HEK293 (cell line): ENCODE data around the gene MUC21.

ENCODE experiments used
- CTCF ChIP-seq: fragments of 450-650 bp; formaldehyde crosslinking; IDR thresholded peaks from 2 replicates; pipeline ENCODE4 v1.5.1; 2016; ENCODE audit warnings: missing biosample characterization, missing genetic modification characterization
- GLI4 ChIP-seq: fragments of 450-650 bp; formaldehyde crosslinking; IDR thresholded peaks from 2 replicates; pipeline ENCODE4 v1.5.1; 2016; ENCODE audit warnings: missing biosample characterization, missing genetic modification characterization
- KLF16 ChIP-seq: fragments of 450-650 bp; formaldehyde crosslinking; IDR thresholded peaks from 2 replicates; pipeline ENCODE4 v1.5.1; 2017; ENCODE audit warnings: missing biosample characterization, missing genetic modification characterization
- OSR2 ChIP-seq: fragments of 450-650 bp; formaldehyde crosslinking; IDR thresholded peaks from 2 replicates; pipeline ENCODE4 v1.5.1; 2016; ENCODE audit warnings: missing biosample characterization, missing genetic modification characterization
- ZBTB49 ChIP-seq: fragments of 450-650 bp; formaldehyde crosslinking; IDR thresholded peaks from 2 replicates; pipeline ENCODE4 v1.5.1; 2016; ENCODE audit warnings: missing biosample characterization, missing genetic modification characterization, low read depth
- ZFP3 ChIP-seq: fragments of 450-650 bp; formaldehyde crosslinking; IDR thresholded peaks from 2 replicates; pipeline ENCODE4 v1.5.1; 2016; ENCODE audit warnings: low read depth, missing biosample characterization, missing genetic modification characterization
- ZNF10 ChIP-seq: fragments of 450-650 bp; formaldehyde crosslinking; IDR thresholded peaks from 2 replicates; pipeline ENCODE4 v1.5.1; 2017; ENCODE audit warnings: missing biosample characterization, missing genetic modification characterization
- ZNF175 ChIP-seq: fragments of 450-650 bp; formaldehyde crosslinking; IDR thresholded peaks from 2 replicates; pipeline ENCODE4 v1.5.1; 2016; ENCODE audit warnings: missing biosample characterization, missing genetic modification characterization
- ZNF211 ChIP-seq: fragments of 450-650 bp; formaldehyde crosslinking; IDR thresholded peaks from 2 replicates; pipeline ENCODE4 v1.5.1; 2016; ENCODE audit warnings: low read depth, missing biosample characterization, missing genetic modification characterization
- ZNF26 ChIP-seq: fragments of 450-650 bp; formaldehyde crosslinking; IDR thresholded peaks from 2 replicates; pipeline ENCODE4 v1.5.1; 2016; ENCODE audit warnings: missing biosample characterization, missing genetic modification characterization
- ZNF292 ChIP-seq: fragments of 450-650 bp; formaldehyde crosslinking; IDR thresholded peaks from 2 replicates; pipeline ENCODE4 v1.5.1; 2016; ENCODE audit warnings: low read depth, missing biosample characterization, missing genetic modification characterization, borderline replicate concordance
- ZNF311 ChIP-seq: fragments of 450-650 bp; formaldehyde crosslinking; IDR thresholded peaks from 2 replicates; pipeline ENCODE4 v1.5.1; 2017; ENCODE audit warnings: missing biosample characterization, missing genetic modification characterization, borderline replicate concordance
- ZNF350 ChIP-seq: fragments of 450-650 bp; formaldehyde crosslinking; IDR thresholded peaks from 2 replicates; pipeline ENCODE4 v1.5.0; 2017; ENCODE audit warnings: missing biosample characterization, mild to moderate bottlenecking, missing genetic modification characterization
- ZNF398 ChIP-seq: fragments of 450-650 bp; formaldehyde crosslinking; IDR thresholded peaks from 2 replicates; pipeline ENCODE4 v1.5.1; 2017; ENCODE audit warnings: missing biosample characterization, missing genetic modification characterization
- ZNF521 ChIP-seq: fragments of 450-650 bp; formaldehyde crosslinking; IDR thresholded peaks from 2 replicates; pipeline ENCODE4 v1.5.1; 2017; ENCODE audit warnings: missing biosample characterization, mild to moderate bottlenecking, missing genetic modification characterization
- ZNF600 ChIP-seq: fragments of 450-650 bp; formaldehyde crosslinking; IDR thresholded peaks from 2 replicates; pipeline ENCODE4 v1.5.1; 2016; ENCODE audit warnings: missing biosample characterization, missing genetic modification characterization
- ZNF621 ChIP-seq: fragments of 450-650 bp; formaldehyde crosslinking; IDR thresholded peaks from 2 replicates; pipeline ENCODE4 v1.5.1; 2017; ENCODE audit warnings: missing biosample characterization, missing genetic modification characterization
- ZNF670 ChIP-seq: fragments of 450-650 bp; formaldehyde crosslinking; IDR thresholded peaks from 2 replicates; pipeline ENCODE4 v1.5.1; 2016; ENCODE audit warnings: missing biosample characterization, missing genetic modification characterization, low read depth
- ZNF768 ChIP-seq: fragments of 450-650 bp; formaldehyde crosslinking; IDR thresholded peaks from 2 replicates; pipeline ENCODE4 v1.5.1; 2018; ENCODE audit warnings: missing biosample characterization, mild to moderate bottlenecking, missing genetic modification characterization
- ZSCAN23 ChIP-seq: fragments of 450-650 bp; formaldehyde crosslinking; IDR thresholded peaks from 2 replicates; pipeline ENCODE4 v1.5.1; 2016; ENCODE audit warnings: missing biosample characterization, missing genetic modification characterization
- ZSCAN4 ChIP-seq: fragments of 450-650 bp; formaldehyde crosslinking; IDR thresholded peaks from 2 replicates; pipeline ENCODE4 v1.5.1; 2017; ENCODE audit warnings: missing biosample characterization, missing genetic modification characterization
- TF ChIP-seq, protein P1 (sequence below): fragments of 450-650 bp; formaldehyde crosslinking; IDR thresholded peaks from 2 replicates; pipeline ENCODE4 v1.5.1; 2016; ENCODE audit warnings: missing biosample characterization, missing genetic modification characterization, borderline replicate concordance
- TF ChIP-seq, protein P2 (sequence below): fragments of 450-650 bp; formaldehyde crosslinking; IDR thresholded peaks from 2 replicates; pipeline ENCODE4 v1.5.1; 2016; ENCODE audit warnings: missing biosample characterization, missing genetic modification characterization

MUC21 gene

GRCh38 chr6:30942338-30943060, 41.0 kb upstream of the MUC21 start (continued):
- TF ChIP-seq, protein P1, sequence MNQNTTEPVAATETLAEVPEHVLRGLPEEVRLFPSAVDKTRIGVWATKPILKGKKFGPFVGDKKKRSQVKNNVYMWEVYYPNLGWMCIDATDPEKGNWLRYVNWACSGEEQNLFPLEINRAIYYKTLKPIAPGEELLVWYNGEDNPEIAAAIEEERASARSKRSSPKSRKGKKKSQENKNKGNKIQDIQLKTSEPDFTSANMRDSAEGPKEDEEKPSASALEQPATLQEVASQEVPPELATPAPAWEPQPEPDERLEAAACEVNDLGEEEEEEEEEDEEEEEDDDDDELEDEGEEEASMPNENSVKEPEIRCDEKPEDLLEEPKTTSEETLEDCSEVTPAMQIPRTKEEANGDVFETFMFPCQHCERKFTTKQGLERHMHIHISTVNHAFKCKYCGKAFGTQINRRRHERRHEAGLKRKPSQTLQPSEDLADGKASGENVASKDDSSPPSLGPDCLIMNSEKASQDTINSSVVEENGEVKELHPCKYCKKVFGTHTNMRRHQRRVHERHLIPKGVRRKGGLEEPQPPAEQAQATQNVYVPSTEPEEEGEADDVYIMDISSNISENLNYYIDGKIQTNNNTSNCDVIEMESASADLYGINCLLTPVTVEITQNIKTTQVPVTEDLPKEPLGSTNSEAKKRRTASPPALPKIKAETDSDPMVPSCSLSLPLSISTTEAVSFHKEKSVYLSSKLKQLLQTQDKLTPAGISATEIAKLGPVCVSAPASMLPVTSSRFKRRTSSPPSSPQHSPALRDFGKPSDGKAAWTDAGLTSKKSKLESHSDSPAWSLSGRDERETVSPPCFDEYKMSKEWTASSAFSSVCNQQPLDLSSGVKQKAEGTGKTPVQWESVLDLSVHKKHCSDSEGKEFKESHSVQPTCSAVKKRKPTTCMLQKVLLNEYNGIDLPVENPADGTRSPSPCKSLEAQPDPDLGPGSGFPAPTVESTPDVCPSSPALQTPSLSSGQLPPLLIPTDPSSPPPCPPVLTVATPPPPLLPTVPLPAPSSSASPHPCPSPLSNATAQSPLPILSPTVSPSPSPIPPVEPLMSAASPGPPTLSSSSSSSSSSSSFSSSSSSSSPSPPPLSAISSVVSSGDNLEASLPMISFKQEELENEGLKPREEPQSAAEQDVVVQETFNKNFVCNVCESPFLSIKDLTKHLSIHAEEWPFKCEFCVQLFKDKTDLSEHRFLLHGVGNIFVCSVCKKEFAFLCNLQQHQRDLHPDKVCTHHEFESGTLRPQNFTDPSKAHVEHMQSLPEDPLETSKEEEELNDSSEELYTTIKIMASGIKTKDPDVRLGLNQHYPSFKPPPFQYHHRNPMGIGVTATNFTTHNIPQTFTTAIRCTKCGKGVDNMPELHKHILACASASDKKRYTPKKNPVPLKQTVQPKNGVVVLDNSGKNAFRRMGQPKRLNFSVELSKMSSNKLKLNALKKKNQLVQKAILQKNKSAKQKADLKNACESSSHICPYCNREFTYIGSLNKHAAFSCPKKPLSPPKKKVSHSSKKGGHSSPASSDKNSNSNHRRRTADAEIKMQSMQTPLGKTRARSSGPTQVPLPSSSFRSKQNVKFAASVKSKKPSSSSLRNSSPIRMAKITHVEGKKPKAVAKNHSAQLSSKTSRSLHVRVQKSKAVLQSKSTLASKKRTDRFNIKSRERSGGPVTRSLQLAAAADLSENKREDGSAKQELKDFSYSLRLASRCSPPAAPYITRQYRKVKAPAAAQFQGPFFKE (tag by site-specific recombination) = no peak
- TF ChIP-seq OSR2 (tag by site-specific recombination) (no peak), ZNF670 (tag by site-specific recombination) (no peak), ZNF600 (peak; percentile 49; the same call in 1 of the 2 replicates), ZNF10 (tag by site-specific recombination) (no peak), ZNF350 (no peak), ZSCAN23 (tag by site-specific recombination) (no peak), ZNF521 (tag by site-specific recombination) (no peak), KLF16 (no peak), ZNF292 (no peak), ZNF311 (tag by site-specific recombination) (no peak), ZNF621 (tag by site-specific recombination) (no peak), ZNF211 (tag by site-specific recombination) (no peak), CTCF (peak; percentile 63; the same call in 1 of the 2 replicates), ZNF175 (tag by site-specific recombination) (no peak), GLI4 (tag by site-specific recombination) (no peak), ZNF398 (tag by site-specific recombination) (no peak), ZFP3 (tag by site-specific recombination) (no peak), ZNF26 (tag by site-specific recombination) (no peak), ZNF768 (tag by site-specific recombination) (no peak), ZBTB49 (tag by site-specific recombination) (no peak), ZSCAN4 (tag by site-specific recombination) (no peak)
- TF ChIP-seq, protein P2, sequence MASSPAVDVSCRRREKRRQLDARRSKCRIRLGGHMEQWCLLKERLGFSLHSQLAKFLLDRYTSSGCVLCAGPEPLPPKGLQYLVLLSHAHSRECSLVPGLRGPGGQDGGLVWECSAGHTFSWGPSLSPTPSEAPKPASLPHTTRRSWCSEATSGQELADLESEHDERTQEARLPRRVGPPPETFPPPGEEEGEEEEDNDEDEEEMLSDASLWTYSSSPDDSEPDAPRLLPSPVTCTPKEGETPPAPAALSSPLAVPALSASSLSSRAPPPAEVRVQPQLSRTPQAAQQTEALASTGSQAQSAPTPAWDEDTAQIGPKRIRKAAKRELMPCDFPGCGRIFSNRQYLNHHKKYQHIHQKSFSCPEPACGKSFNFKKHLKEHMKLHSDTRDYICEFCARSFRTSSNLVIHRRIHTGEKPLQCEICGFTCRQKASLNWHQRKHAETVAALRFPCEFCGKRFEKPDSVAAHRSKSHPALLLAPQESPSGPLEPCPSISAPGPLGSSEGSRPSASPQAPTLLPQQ (tag by site-specific recombination) = no peak
